GM12878 (cell line): Measurements from ENCODE around the gene ABHD3. TPM values are rescaled to one million over a fixed set of nuclear protein-coding genes. Genes with fewer than 3 reads are reported as not detected.

Experiments
- EGR1 ChIP-seq, 2 experiments: IDR thresholded peaks; 1 replicate in 1 of 2; 2 replicates in 1 of 2; pipeline ENCODE4 v1.6.1; 2011 to 2012; ENCODE audit warnings: low read depth in 2 of 2, low read length in 2 of 2, borderline replicate concordance in 1 of 2, mild to moderate bottlenecking in 1 of 2, moderate library complexity in 1 of 2
- IRF4 ChIP-seq: IDR thresholded peaks from 2 replicates; pipeline ENCODE4 v1.6.1; 2011; ENCODE audit warnings: low read depth, low read length
- NFXL1 ChIP-seq: fragments of 450-650 bp; IDR thresholded peaks from 2 replicates; pipeline ENCODE4 v1.6.1; 2017; ENCODE audit warnings: antibody characterized with exemption, mild to moderate bottlenecking, borderline replicate concordance
- NKRF ChIP-seq: fragments of 450-650 bp; conservative IDR thresholded peaks from 2 replicates; pipeline ENCODE4 v1.6.1; 2017; ENCODE audit warnings: mild to moderate bottlenecking, moderate library complexity
- REST ChIP-seq: IDR thresholded peaks from 2 replicates; pipeline ENCODE4 v1.6.1; 2012; ENCODE audit warnings: mild to moderate bottlenecking, low read depth, low read length
- SMAD1 ChIP-seq: fragments of 450-650 bp; IDR thresholded peaks from 2 replicates; pipeline ENCODE4 v1.6.1; 2018; ENCODE audit warnings: mild to moderate bottlenecking, low read depth; ENCODE audit not compliant: partially characterized antibody
- SRF ChIP-seq, 2 experiments: IDR thresholded peaks; 2 replicates each; pipeline ENCODE4 v1.6.1; 2011; ENCODE audit warnings: low read depth in 2 of 2, low read length in 2 of 2, mild to moderate bottlenecking in 1 of 2, moderate library complexity in 1 of 2
- ZBTB40 ChIP-seq: fragments of 450-650 bp; IDR thresholded peaks from 2 replicates; pipeline ENCODE4 v1.6.1; 2016; ENCODE audit warnings: mild to moderate bottlenecking, moderate library complexity, borderline replicate concordance
- ZNF207 ChIP-seq: fragments of 450-650 bp; IDR thresholded peaks from 2 replicates; pipeline ENCODE4 v1.6.1; 2014; ENCODE audit warnings: antibody characterized with exemption, mild to moderate bottlenecking, borderline replicate concordance
- polyA plus RNA-seq, 11 experiments: library from polyadenylated mRNA; depleted of rRNA in 4 of 11; unstranded in 6 of 11; stranded (reverse) in 5 of 11; fragments of >200 nt; fragmentation: Nextera tagmentation in 4 of 11; fragmentation: Illumina TruSeq in 1 of 11; extraction: Ambion mirVana in 4 of 11; extraction: Trizol in 1 of 11; gene quantifications; 1 replicate in 1 of 11; 2 replicates in 10 of 11; pipeline versions ENCODE4 v1.2.1 to v1.2.3, GENCODE V29; 2011 to 2016; ENCODE audit warnings: inconsistent platforms in 2 of 11, missing spikeins in 2 of 11, low read depth in 1 of 11
- total RNA-seq, 4 experiments: library from RNA; depleted of rRNA in 3 of 4; stranded (reverse); fragments of >200 nt in 3 of 4; fragmentation: Illumina TruSeq in 1 of 4; extraction: Trizol in 1 of 4; gene quantifications; 2 replicates each; pipeline versions ENCODE4 v1.2.1 to v1.2.3, GENCODE V29; 2013 to 2021

The ABHD3 gene
- total and polyA plus RNA-seq, 10 of the 15 experiments (the other 5 are each of a cell fraction or from before 2014, with no cell fraction given): 4.9 to 49.8 (median 18.3) TPM

GRCh38 chr18:21702602-21703001 lies 2.0 kb downstream of the ABHD3 start (continued):
- no peak for TF ChIP-seq NFXL1
- TF ChIP-seq SRF (IDR thresholded peaks at IDR 0.05; ENCODE audit: low read depth in 2 of 2, low read length in 2 of 2): no peak
- TF ChIP-seq ZBTB40: no peak
- TF ChIP-seq EGR1 (IDR thresholded peaks at IDR 0.05; ENCODE audit: borderline replicate concordance in 1 of 2, low read depth in 2 of 2, low read length in 2 of 2): no peak
- TF ChIP-seq ZNF207: no peak
- TF ChIP-seq IRF4: no peak
- TF ChIP-seq NKRF: no peak
- TF ChIP-seq SMAD1: no peak
- no peak for TF ChIP-seq REST
